ENCODE measurements around the gene GALNT11.

DNA sequence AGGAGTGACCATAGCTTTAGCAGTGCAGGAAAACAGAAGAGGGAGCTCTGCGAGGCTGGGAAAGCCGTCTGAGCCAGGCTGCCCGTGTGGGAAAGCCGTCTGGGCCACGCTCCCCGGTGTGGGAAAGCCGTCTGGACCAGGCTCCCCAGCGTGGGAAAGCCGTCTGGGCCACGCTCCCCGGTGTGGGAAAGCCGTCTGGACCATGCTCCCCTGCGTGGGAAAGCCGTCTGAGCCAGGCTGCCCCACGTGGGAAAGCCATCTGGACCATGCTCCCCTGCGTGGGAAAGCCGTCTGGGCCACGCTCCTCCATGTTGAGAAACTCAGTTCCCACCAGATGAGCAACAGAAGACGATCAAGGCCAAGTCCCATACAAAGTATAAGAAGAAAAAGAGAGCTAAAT lies 101.8 kb downstream of the GALNT11 start:
- TF ChIP-seq POLR2AphosphoS5 (IDR thresholded peaks at IDR 0.05; ENCODE audit: low read depth, low read length) (no peak), POLR2A (IDR thresholded peaks at IDR 0.05; ENCODE audit: low read depth, low read length) (no peak)

All from GM12891 (cell line).